ENCODE measurements around the gene ZFP69.
"Not testable (repeated sequence)": the region's sequence is repeated elsewhere in the genome, so short reads cannot be mapped to it uniquely, and the experiment has no call there.

GRCh38 chr1:40502651-40503050 lies 25.6 kb downstream of the ZFP69 start:
- TF ChIP-seq, protein P1, sequence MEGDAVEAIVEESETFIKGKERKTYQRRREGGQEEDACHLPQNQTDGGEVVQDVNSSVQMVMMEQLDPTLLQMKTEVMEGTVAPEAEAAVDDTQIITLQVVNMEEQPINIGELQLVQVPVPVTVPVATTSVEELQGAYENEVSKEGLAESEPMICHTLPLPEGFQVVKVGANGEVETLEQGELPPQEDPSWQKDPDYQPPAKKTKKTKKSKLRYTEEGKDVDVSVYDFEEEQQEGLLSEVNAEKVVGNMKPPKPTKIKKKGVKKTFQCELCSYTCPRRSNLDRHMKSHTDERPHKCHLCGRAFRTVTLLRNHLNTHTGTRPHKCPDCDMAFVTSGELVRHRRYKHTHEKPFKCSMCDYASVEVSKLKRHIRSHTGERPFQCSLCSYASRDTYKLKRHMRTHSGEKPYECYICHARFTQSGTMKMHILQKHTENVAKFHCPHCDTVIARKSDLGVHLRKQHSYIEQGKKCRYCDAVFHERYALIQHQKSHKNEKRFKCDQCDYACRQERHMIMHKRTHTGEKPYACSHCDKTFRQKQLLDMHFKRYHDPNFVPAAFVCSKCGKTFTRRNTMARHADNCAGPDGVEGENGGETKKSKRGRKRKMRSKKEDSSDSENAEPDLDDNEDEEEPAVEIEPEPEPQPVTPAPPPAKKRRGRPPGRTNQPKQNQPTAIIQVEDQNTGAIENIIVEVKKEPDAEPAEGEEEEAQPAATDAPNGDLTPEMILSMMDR (IDR thresholded peaks at IDR 0.05; ENCODE audit: low read depth, low read length) = not testable (repeated sequence)
- TF ChIP-seq POLR2A (IDR thresholded peaks at IDR 0.05; ENCODE audit: extremely low read depth, insufficient read length); MAX (IDR thresholded peaks at IDR 0.05; ENCODE audit: low read depth, low read length); MYC (IDR thresholded peaks at IDR 0.05; ENCODE audit: low read depth, low read length): not testable (repeated sequence)

All from NB4 (cell line).